Kidney epithelial cell (primary cell): Measurements from ENCODE around the gene ARID3A. TPM values are rescaled to one million over a fixed set of nuclear protein-coding genes. Genes with fewer than 3 reads are reported as not detected.

Experiments
- DNase-seq: peaks from one replicate; pipeline ENCODE4 v3.0.0-alpha.2; 2010; ENCODE audit warnings: low read depth
- H3K27me3 ChIP-seq: 2 replicates; pipeline ENCODE4 v1.6.0; 2011; ENCODE audit warnings: low read length; ENCODE audit not compliant: control insufficient read depth, insufficient read depth
- H3K36me3 ChIP-seq: 2 replicates; pipeline ENCODE4 v1.5.1; 2011; ENCODE audit warnings: low read length; ENCODE audit not compliant: control insufficient read depth, insufficient read depth
- H3K4me3 ChIP-seq: 2 replicates; pipeline ENCODE4 v1.5.1; 2011; ENCODE audit warnings: low read depth, mild to moderate bottlenecking, control low read depth, low read length
- CTCF ChIP-seq: IDR thresholded peaks from 2 replicates; pipeline ENCODE4 v1.5.1; 2011; ENCODE audit warnings: mild to moderate bottlenecking, moderate library complexity, low read length, control low read depth, inconsistent platforms; ENCODE audit not compliant: insufficient read depth, poor library complexity, severe bottlenecking
- total RNA-seq: library from RNA; depleted of rRNA; stranded (reverse); fragments of >200 nt; gene quantifications from 2 replicates; pipeline ENCODE4 v1.2.3, GENCODE V29; 2015

Gene ARID3A
- total RNA-seq, 1 donor from 2014 or later = 27.4 TPM

- TF ChIP-seq CTCF = no peak
- no peak overlapping the region for H3K4me3 ChIP-seq
- no peaks in the 10 kb centered on the region for H3K27me3 ChIP-seq
- no peak for DNase-seq
- H3K36me3 ChIP-seq = peaks cover 5% of the 10 kb centered on the region
Measured at GRCh38 chr19:898663-899062, 27.2 kb upstream of the ARID3A start.

- DNase-seq = no peak
Measured at GRCh38 chr19:899336-900042, 26.3 kb upstream of the ARID3A start.

GRCh38 chr19:900043-900301 is 25.9 kb upstream of the ARID3A start:
- no peak overlapping the region for H3K4me3 ChIP-seq
- peaks cover 5% of the 10 kb centered on the region for H3K36me3 ChIP-seq
- DNase-seq = no peak
- no peaks in the 10 kb centered on the region for H3K27me3 ChIP-seq
- TF ChIP-seq CTCF = no peak

More at GRCh38 chr19:899336-900042, 26.3 kb upstream of the ARID3A start:
- Histone ChIP-seq H3K4me3 (no peak overlapping the region), H3K27me3 (no peaks in the 10 kb centered on the region), H3K36me3 (peaks cover 5% of the 10 kb centered on the region)
- no peak for TF ChIP-seq CTCF

GRCh38 chr19:900302-901111 is 25.3 kb upstream of the ARID3A start:
- peaks cover 5% of the 10 kb centered on the region for H3K36me3 ChIP-seq
- H3K27me3 ChIP-seq = no peaks in the 10 kb centered on the region
- no peak overlapping the region for H3K4me3 ChIP-seq
- no peak for TF ChIP-seq CTCF
- no peak for DNase-seq

GRCh38 chr19:901216-902092 is 24.4 kb upstream of the ARID3A start:
- H3K36me3 ChIP-seq = peaks cover 5% of the 10 kb centered on the region
- no peak for TF ChIP-seq CTCF
- no peak overlapping the region for H3K4me3 ChIP-seq
- no peaks in the 10 kb centered on the region for H3K27me3 ChIP-seq
- no peak for DNase-seq
